Lung (tissue), 12 donors: ENCODE data around the gene GEN1. TPM values are rescaled to one million over a fixed set of nuclear protein-coding genes. Genes with fewer than 3 reads are reported as not detected.
"Not testable (repeated sequence)": the region's sequence is repeated elsewhere in the genome, so short reads cannot be mapped to it uniquely, and the experiment has no call there.

Experiments
- ATAC-seq: fragments of 200-7000 bp; cut with Tn5 transposase; one replicate; pipeline ENCODE4 v1.9.1; 2020; ENCODE audit warnings: moderate number of reproducible peaks; ENCODE audit not compliant: insufficient read depth, low FRiP score
- DNase-seq, 3 donors: peaks; one replicate each; pipeline ENCODE4 v3.0.0-alpha.2; 2013 to 2017
- H3K27ac ChIP-seq, 2 donors: one replicate each; pipeline ENCODE4 v1.5.1; 2013; ENCODE audit warnings: mild to moderate bottlenecking in 2 of 2, moderate library complexity in 2 of 2, control low read depth in 1 of 2, inconsistent platforms in 1 of 2, low read depth in 1 of 2, low read length in 1 of 2
- H3K27me3 ChIP-seq, 3 donors: one replicate each; pipeline ENCODE4 v1.5.1; 2013; ENCODE audit warnings: low read length in 2 of 3; ENCODE audit not compliant: control insufficient read depth in 3 of 3, insufficient read depth in 3 of 3
- H3K36me3 ChIP-seq, 4 donors: one replicate each; pipeline ENCODE4 v1.5.1; 2013; ENCODE audit warnings: low read length in 4 of 4, mild to moderate bottlenecking in 1 of 4, moderate library complexity in 1 of 4; ENCODE audit not compliant: control insufficient read depth in 4 of 4, insufficient read depth in 4 of 4
- H3K4me1 ChIP-seq, 5 donors: one replicate each; pipeline ENCODE4 v1.5.1; 2013; ENCODE audit warnings: low read length in 5 of 5, mild to moderate bottlenecking in 2 of 5, moderate library complexity in 1 of 5; ENCODE audit not compliant: control insufficient read depth in 5 of 5, insufficient read depth in 5 of 5
- H3K4me3 ChIP-seq: one replicate; pipeline ENCODE4 v1.5.1; 2013; ENCODE audit warnings: mild to moderate bottlenecking, control low read depth, moderate library complexity
- H3K9ac ChIP-seq, 2 donors: one replicate each; pipeline ENCODE4 v1.5.1; 2013; ENCODE audit warnings: low read length in 2 of 2, control low read depth in 1 of 2; ENCODE audit not compliant: insufficient read depth in 1 of 2
- H3K9me3 ChIP-seq, 4 donors: one replicate each; pipeline ENCODE4 v1.5.1; 2013; ENCODE audit warnings: low read length in 3 of 4, mild to moderate bottlenecking in 1 of 4, moderate library complexity in 1 of 4; ENCODE audit not compliant: control insufficient read depth in 4 of 4, insufficient read depth in 3 of 4
- WGBS, 2 donors: extraction: QIAGEN DNeasy Blood & Tissue Kit; methylation state at CpG; one replicate each; pipeline ENCODE4 v1.1.7; 2013; 5-methylcytosine and 5-hydroxymethylcytosine counted together
- polyA plus RNA-seq, 2 donors: library from polyadenylated mRNA; stranded (reverse); fragments of 200-250 nt; gene quantifications; one replicate each; pipeline ENCODE4 v1.2.1, GENCODE V29; 2013
- total RNA-seq, 2 donors: library from RNA; depleted of rRNA in 1 of 2; stranded (reverse); fragments of >200 nt in 1 of 2; gene quantifications; one replicate each; pipeline ENCODE4 v1.2.1, GENCODE V29; 2014 to 2021
- TF ChIP-seq, protein P1 (sequence below): IDR thresholded peaks from 2 replicates; pipeline ENCODE4 v1.5.1; 2012; ENCODE audit warnings: mild to moderate bottlenecking; ENCODE audit errors: control extremely low read depth, extremely low read depth
- donor health status: control.
- donor health status: control.
- donor health status: Bipolar disorder and iron deficiency.
- donor health status: healthy.
- donor health status: DM: yes; HTN: yes; CAD: no.

Gene GEN1
- total and polyA plus RNA-seq, 4 donors, result 1.8 to 10.6 (median 4.0) TPM

DNA sequence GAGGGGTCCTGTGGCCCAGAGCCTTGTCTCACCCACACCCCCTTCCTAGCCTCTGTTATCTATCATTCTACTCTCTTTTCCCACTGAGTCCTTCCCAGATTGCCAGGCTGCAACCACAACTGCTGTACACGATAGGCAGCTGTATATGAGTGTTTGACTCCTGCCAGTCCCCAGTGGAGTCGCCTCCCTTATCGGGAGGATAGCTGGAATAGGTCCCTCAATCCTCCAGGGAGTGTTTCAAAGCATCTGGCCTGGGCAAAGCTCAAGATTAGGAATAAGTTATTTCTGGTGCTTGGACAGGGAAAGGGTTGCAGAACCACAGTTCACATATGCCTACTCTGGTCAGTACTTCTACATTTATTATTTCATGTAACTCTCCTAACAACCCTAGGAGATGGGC is 67.1 kb downstream of the GEN1 start:
- WGBS, 2 donors, result 79 to 89% methylated on average over 3 of the region's 3 CpGs
- Histone ChIP-seq H3K36me3 (no peaks in the 10 kb centered on the region), H3K27ac (peak overlapping the region in 1 of 2 donors; percentile 83), H3K4me1 (peaks cover 0 to 27% (median 13%) of the 10 kb centered on the region in 5 donors), H3K4me3 (no peak overlapping the region), H3K9ac (no peak overlapping the region), H3K27me3 (peaks cover 0 to 3% (median 0%) of the 10 kb centered on the region in 3 donors), H3K9me3 (no peaks in the 10 kb centered on the region)
- ATAC-seq, result no peak
- no peak for DNase-seq
- TF ChIP-seq, protein P1, sequence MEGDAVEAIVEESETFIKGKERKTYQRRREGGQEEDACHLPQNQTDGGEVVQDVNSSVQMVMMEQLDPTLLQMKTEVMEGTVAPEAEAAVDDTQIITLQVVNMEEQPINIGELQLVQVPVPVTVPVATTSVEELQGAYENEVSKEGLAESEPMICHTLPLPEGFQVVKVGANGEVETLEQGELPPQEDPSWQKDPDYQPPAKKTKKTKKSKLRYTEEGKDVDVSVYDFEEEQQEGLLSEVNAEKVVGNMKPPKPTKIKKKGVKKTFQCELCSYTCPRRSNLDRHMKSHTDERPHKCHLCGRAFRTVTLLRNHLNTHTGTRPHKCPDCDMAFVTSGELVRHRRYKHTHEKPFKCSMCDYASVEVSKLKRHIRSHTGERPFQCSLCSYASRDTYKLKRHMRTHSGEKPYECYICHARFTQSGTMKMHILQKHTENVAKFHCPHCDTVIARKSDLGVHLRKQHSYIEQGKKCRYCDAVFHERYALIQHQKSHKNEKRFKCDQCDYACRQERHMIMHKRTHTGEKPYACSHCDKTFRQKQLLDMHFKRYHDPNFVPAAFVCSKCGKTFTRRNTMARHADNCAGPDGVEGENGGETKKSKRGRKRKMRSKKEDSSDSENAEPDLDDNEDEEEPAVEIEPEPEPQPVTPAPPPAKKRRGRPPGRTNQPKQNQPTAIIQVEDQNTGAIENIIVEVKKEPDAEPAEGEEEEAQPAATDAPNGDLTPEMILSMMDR, result no peak

DNA sequence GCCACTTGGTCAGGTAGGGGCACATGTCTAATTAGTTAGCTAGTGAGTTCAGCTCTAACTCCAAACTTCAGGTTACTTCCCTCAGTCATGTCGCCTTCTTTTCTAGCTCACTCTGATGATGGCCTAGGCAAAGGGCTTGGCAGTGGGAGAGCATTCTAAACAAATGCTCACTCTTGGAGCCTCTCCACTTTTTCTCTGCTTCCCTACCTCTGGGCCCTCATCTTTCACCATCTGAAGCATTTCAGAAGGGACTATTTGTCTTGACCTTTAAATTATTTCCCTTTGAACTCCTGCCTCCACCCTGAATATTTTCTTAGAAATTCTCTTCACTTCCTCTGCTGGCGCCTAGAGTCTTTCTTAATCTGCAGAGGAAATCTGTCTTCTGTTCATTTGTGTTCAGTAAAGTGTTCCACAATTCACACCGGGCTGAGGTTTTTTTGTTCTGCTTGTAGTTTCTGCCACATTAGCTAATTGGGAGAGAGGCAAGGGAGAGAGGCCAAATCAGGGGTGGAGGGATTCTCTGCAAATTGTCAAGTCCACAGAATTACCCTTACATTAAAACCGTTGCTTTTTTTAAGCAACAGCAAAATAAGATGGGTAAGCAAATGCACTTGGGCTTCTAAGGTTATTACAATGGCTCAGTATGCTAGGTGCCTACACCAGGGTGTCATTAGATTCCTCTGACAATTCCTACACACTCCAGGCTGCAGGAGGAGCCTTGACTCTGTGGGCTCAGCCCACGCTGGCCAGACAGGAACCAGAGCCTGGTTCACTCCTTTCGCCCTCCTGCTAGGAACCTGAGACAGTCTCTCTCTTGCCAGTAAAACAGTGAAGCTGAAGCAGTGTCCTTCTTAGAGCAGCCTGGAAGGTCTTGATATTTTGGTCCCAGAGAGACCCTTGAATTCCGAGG is 67.9 kb downstream of the GEN1 start:
- Histone ChIP-seq H3K9me3 (no peaks in the 10 kb centered on the region), H3K4me1 (peaks cover 0 to 27% (median 13%) of the 10 kb centered on the region in 5 donors), H3K36me3 (no peaks in the 10 kb centered on the region), H3K4me3 (no peak overlapping the region), H3K9ac (no peak overlapping the region), H3K27me3 (no peaks in the 10 kb centered on the region), H3K27ac (peak overlapping the region in 1 of 2 donors; percentile 83)
- TF ChIP-seq, protein P1, result no peak
- ATAC-seq (peak; percentile 36), DNase-seq (peak in 1 of 3 donors; percentile 19)
- WGBS, 2 donors, result 39% methylated on average over 7 of the region's 7 CpGs

DNA sequence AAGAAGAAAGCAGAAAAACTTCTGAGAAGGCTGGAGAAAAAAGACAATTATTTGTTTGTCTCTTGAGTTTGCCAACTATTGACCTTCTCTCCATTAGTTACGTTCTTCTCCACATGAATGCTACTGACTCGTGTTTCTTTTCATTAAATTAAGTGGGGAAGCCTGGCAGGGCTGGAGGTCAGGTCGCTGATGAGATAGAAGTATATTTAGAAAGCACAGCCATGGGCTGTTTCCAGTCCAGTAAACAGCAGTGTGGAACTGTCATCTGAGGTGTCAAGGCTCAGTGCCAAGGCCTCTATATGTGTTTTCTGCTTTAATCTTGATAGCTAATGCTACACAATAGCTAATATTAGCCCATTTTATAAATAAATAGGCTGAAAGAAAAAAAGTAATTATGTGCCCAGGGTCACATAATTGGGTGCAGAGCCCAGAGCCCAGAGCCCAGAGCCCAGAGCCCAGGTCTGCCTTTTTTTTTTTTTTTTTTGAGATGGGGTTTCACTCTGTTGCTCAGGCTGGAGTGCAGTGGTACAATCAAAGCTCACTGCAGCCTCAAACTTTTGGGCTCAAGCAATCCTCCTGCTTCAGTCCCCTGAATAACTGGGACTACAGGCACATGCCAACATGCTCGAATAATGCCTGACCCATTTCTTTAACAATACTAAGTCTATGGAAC is 68.6 kb downstream of the GEN1 start:
- ATAC-seq, result no peak
- Histone ChIP-seq H3K36me3 (no peaks in the 10 kb centered on the region), H3K4me1 (peaks cover 0 to 27% (median 13%) of the 10 kb centered on the region in 5 donors), H3K27ac (peak overlapping the region in 1 of 2 donors; percentile 83), H3K27me3 (no peaks in the 10 kb centered on the region), H3K9ac (no peak overlapping the region), H3K9me3 (no peaks in the 10 kb centered on the region), H3K4me3 (no peak overlapping the region)
- TF ChIP-seq, protein P1, result no peak
- 53 to 69% methylated on average over 4 of the region's 4 CpGs for WGBS, 2 donors
- DNase-seq, result peak; percentile 54 to 78 (median 66)

DNA sequence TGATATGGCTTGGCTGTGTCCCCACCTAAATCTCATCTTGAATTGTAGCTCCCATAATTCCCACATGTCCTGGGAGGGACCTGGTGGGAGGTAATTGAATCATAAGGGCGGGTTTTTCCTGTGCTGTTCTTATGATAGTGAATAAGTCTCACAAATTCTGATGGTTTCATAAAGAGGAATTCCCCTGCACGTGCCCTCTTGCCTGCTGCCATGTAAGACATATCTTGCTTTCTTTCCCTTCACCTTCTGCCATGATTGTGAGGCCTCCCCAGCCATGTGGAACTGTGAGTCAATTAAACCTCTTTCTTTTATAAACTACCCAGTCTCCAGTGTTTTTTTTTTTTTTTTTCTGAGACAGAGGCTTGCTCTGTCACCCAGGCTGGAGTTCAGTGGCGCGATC is 69.7 kb downstream of the GEN1 start:
- 82 to 90% methylated on average over 4 of the region's 4 CpGs for WGBS, 2 donors
- H3K27ac ChIP-seq, H3K36me3 ChIP-seq, H3K27me3 ChIP-seq, H3K9ac ChIP-seq, H3K4me3 ChIP-seq, DNase-seq, ATAC-seq, H3K9me3 ChIP-seq: not testable (repeated sequence)
- peaks cover 0 to 27% (median 13%) of the 10 kb centered on the region in 5 donors for H3K4me1 ChIP-seq
